H1 (cell line): Measurements from ENCODE around the gene THOC5. TPM values are rescaled to one million over a fixed set of nuclear protein-coding genes. Genes with fewer than 3 reads are reported as not detected.
"Not testable (repeated sequence)": the region's sequence is repeated elsewhere in the genome, so short reads cannot be mapped to it uniquely, and the experiment has no call there.

Source experiments
- CTCF ChIA-PET: fragments of 300-600 bp; sonication (Branson Sonifier 250); formaldehyde crosslinking; loops from one replicate; lab custom pipeline; 2021; ENCODE audit not compliant: partially characterized antibody; lab: Charles Lee
- POLR2A ChIA-PET: fragments of 300-600 bp; sonication (Branson Sonifier 250); formaldehyde crosslinking; loops from one replicate; lab custom pipeline; 2021; ENCODE audit warnings: inconsistent platforms; ENCODE audit not compliant: partially characterized antibody; lab: Charles Lee
- DNase-seq, 2 experiments: peaks; one replicate each; pipeline versions ENCODE4 v3.0.0 to v3.0.0-alpha.2; 2010 to 2022; ENCODE audit warnings: low spot score in 2 of 2, low read depth in 1 of 2, mixed read lengths in 1 of 2
- FAIRE-seq: peaks from 2 replicates; lab custom pipeline; 2011; peaks lifted over from hg19 to GRCh38; lab: Jason Lieb, UNC
- H2AFZ ChIP-seq: 2 replicates; pipeline ENCODE4 v1.8.1; 2012; ENCODE audit warnings: low read length, inconsistent platforms
- H2AK5ac ChIP-seq: 2 replicates; pipeline ENCODE4 v1.6.1; 2013; ENCODE audit warnings: low read depth, low read length
- H2BK120ac ChIP-seq: replicated peaks from 2 replicates; pipeline ENCODE3; 2013; ENCODE audit warnings: low read depth, low read length, inconsistent platforms
- H2BK12ac ChIP-seq: 2 replicates; pipeline ENCODE4 v1.6.1; 2013; ENCODE audit warnings: low read depth, low read length
- H2BK15ac ChIP-seq: 2 replicates; pipeline ENCODE4 v1.6.1; 2013; ENCODE audit warnings: low read length
- H2BK20ac ChIP-seq: 2 replicates; pipeline ENCODE4 v1.6.1; 2013; ENCODE audit warnings: low read length
- H2BK5ac ChIP-seq: 2 replicates; pipeline ENCODE4 v1.6.1; 2013; ENCODE audit warnings: low read depth, low read length
- H3K14ac ChIP-seq: 2 replicates; pipeline ENCODE4 v1.6.1; 2013; ENCODE audit warnings: inconsistent platforms; ENCODE audit not compliant: insufficient read length
- H3K18ac ChIP-seq: 2 replicates; pipeline ENCODE4 v1.6.1; 2013; ENCODE audit warnings: low read length; ENCODE audit errors: extremely low read depth
- H3K23ac ChIP-seq: 2 replicates; pipeline ENCODE4 v1.6.1; 2013; ENCODE audit warnings: inconsistent platforms; ENCODE audit not compliant: insufficient read length
- H3K23me2 ChIP-seq: 2 replicates; pipeline ENCODE4 v1.6.1; 2013; ENCODE audit warnings: low read depth, low read length
- H3K27ac ChIP-seq: 2 replicates; pipeline ENCODE4 v1.6.1; 2011; ENCODE audit warnings: low read depth, low read length, inconsistent platforms
- H3K27me3 ChIP-seq, 4 experiments: replicated peaks in 1 of 4; 1 replicate in 1 of 4; 2 replicates in 3 of 4; pipeline versions ENCODE4 v1.6.1 to v1.8.1; 2011 to 2013; ENCODE audit warnings: low read length in 3 of 4, mild to moderate bottlenecking in 3 of 4, inconsistent platforms in 2 of 4, mixed read lengths in 2 of 4, moderate library complexity in 1 of 4; ENCODE audit not compliant: control insufficient read depth in 3 of 4, insufficient read depth in 3 of 4; ENCODE audit errors: extremely low read depth in 1 of 4
- H3K36me3 ChIP-seq, 4 experiments: 2 replicates each; pipeline versions ENCODE4 v1.6.1 to v1.8.1; 2011 to 2013; ENCODE audit warnings: mild to moderate bottlenecking in 4 of 4, low read length in 3 of 4, moderate library complexity in 2 of 4, control low read depth in 1 of 4, inconsistent platforms in 1 of 4; ENCODE audit not compliant: insufficient read depth in 4 of 4, control insufficient read depth in 2 of 4
- H3K4ac ChIP-seq: replicated peaks from 2 replicates; pipeline ENCODE3; 2013; ENCODE audit warnings: low read length, low read depth, mixed read lengths, inconsistent platforms; ENCODE audit not compliant: insufficient read length
- H3K4me1 ChIP-seq, 4 experiments: replicated peaks in 1 of 4; 1 replicate in 1 of 4; 2 replicates in 3 of 4; pipeline versions ENCODE4 v1.6.1 to v1.8.1; 2011 to 2013; ENCODE audit warnings: low read length in 3 of 4, inconsistent platforms in 2 of 4, mixed read lengths in 1 of 4; ENCODE audit not compliant: insufficient read depth in 4 of 4, control insufficient read depth in 3 of 4
- H3K4me2 ChIP-seq, 2 experiments: 2 replicates each; pipeline versions ENCODE4 v1.6.1 to v1.8.1; 2011 to 2013; ENCODE audit warnings: low read depth in 2 of 2, low read length in 2 of 2, control low read depth in 1 of 2, inconsistent platforms in 1 of 2, mild to moderate bottlenecking in 1 of 2; ENCODE audit not compliant: insufficient read depth in 1 of 2
- H3K4me3 ChIP-seq, 4 experiments: fragments of 200-600, 300-600 bp in 1 of 4; sonication (generic), shearing (Covaris generic), sonication (Bioruptor Twin) in 1 of 4; 2 replicates each; pipeline versions ENCODE4 v1.5.1 to v1.8.1; 2011 to 2016; ENCODE audit warnings: low read length in 4 of 4, low read depth in 3 of 4, control low read depth in 2 of 4, inconsistent platforms in 2 of 4, mild to moderate bottlenecking in 2 of 4, mixed read lengths in 1 of 4, moderate library complexity in 1 of 4; ENCODE audit not compliant: insufficient read depth in 2 of 4; ENCODE audit errors: extremely low read depth in 1 of 4
- H3K56ac ChIP-seq: replicated peaks from 2 replicates; pipeline ENCODE3; 2013; ENCODE audit warnings: low read depth, mild to moderate bottlenecking, mixed read lengths, low read length, inconsistent platforms; ENCODE audit not compliant: insufficient read length
- H3K79me1 ChIP-seq: 2 replicates; pipeline ENCODE4 v1.6.1; 2013; ENCODE audit warnings: low read depth, low read length, control low read depth
- H3K79me2 ChIP-seq, 2 experiments: 2 replicates each; pipeline versions ENCODE4 v1.6.1 to v1.8.1; 2012 to 2013; ENCODE audit warnings: low read length in 2 of 2, mild to moderate bottlenecking in 2 of 2, inconsistent platforms in 1 of 2; ENCODE audit not compliant: insufficient read depth in 2 of 2, control insufficient read depth in 1 of 2
- H3K9ac ChIP-seq, 4 experiments: replicated peaks in 1 of 4; 1 replicate in 1 of 4; 2 replicates in 3 of 4; pipeline versions ENCODE4 v1.6.1 to v1.8.1; 2011 to 2013; ENCODE audit warnings: low read depth in 3 of 4, low read length in 3 of 4, control low read depth in 2 of 4, mild to moderate bottlenecking in 2 of 4, moderate library complexity in 2 of 4, inconsistent platforms in 1 of 4; ENCODE audit errors: extremely low read depth in 1 of 4
- H3K9me3 ChIP-seq, 2 experiments: 2 replicates each; pipeline versions ENCODE4 v1.6.1 to v1.8.1; 2012 to 2013; ENCODE audit warnings: mild to moderate bottlenecking in 2 of 2, moderate library complexity in 2 of 2, control low read depth in 1 of 2, inconsistent platforms in 1 of 2, low read depth in 1 of 2, low read length in 1 of 2, mixed read lengths in 1 of 2; ENCODE audit not compliant: insufficient read depth in 2 of 2
- H4K20me1 ChIP-seq, 2 experiments: replicated peaks in 1 of 2; 2 replicates each; pipeline versions ENCODE3 to v1.8.1; 2011 to 2013; ENCODE audit warnings: inconsistent platforms in 2 of 2, low read length in 2 of 2, mild to moderate bottlenecking in 1 of 2; ENCODE audit not compliant: insufficient read depth in 2 of 2, control insufficient read depth in 1 of 2
- H4K5ac ChIP-seq: 2 replicates; pipeline ENCODE4 v1.6.1; 2013; ENCODE audit warnings: low read length, low read depth, mixed read lengths, inconsistent platforms; ENCODE audit not compliant: insufficient read length
- H4K8ac ChIP-seq: 2 replicates; pipeline ENCODE4 v1.8.0; 2013; ENCODE audit warnings: mild to moderate bottlenecking, moderate library complexity, low read length, inconsistent platforms; ENCODE audit not compliant: insufficient read depth; ENCODE audit errors: extremely low read depth
- H4K91ac ChIP-seq: replicated peaks from 2 replicates; pipeline ENCODE3; 2013; ENCODE audit warnings: low read length, mixed read lengths, inconsistent platforms; ENCODE audit not compliant: insufficient read length
- WGBS, 2 experiments: shearing (Covaris generic) in 1 of 2; methylation state at CpG; one replicate each; pipeline versions ENCODE4 v1.1.6 to v1.1.7; 2013 to 2015; ENCODE audit warnings: low lambda C conversion rate in 2 of 2, mixed read lengths in 2 of 2, inconsistent platforms in 1 of 2, low coverage in 1 of 2, missing lambda C conversion rate in 1 of 2; ENCODE audit not compliant: insufficient replicate concordance in 2 of 2, insufficient coverage in 1 of 2, insufficient read length in 1 of 2; ENCODE audit errors: extremely low coverage in 1 of 2, missing lambda C conversion rate in 1 of 2; 5-methylcytosine and 5-hydroxymethylcytosine counted together
- polyA plus RNA-seq, 7 experiments: library from polyadenylated mRNA; depleted of rRNA in 3 of 7; stranded (reverse) in 5 of 7; unstranded in 2 of 7; fragments of >200 nt in 5 of 7; fragments of 200-250 nt in 2 of 7; gene quantifications; 1 replicate in 5 of 7; 2 replicates in 1 of 7; 4 replicates in 1 of 7; pipeline versions ENCODE4 v1.2.1 to v1.2.3, GENCODE V29; 2011 to 2013; ENCODE audit warnings: missing spikeins in 2 of 7, mixed read lengths in 2 of 7
- total RNA-seq: library from RNA; stranded (reverse); fragmentation: NEBNext Ultra II Directional; extraction: Animal tissue kit (Norgen Biotek cat#: 25700); gene quantifications from 2 replicates; pipeline ENCODE4 v1.2.1, GENCODE V29; 2021

Gene THOC5
- total and polyA plus RNA-seq, 2 of the 8 experiments (the other 6 are each of a cell fraction or from before 2014, with no cell fraction given), result 27.7 to 65.7 TPM

GRCh38 chr22:29552357-29552756 is 1.2 kb downstream of the THOC5 start:
- H2BK15ac ChIP-seq, H2BK120ac ChIP-seq, H3K18ac ChIP-seq, H4K20me1 ChIP-seq, H2BK5ac ChIP-seq, H3K23ac ChIP-seq, H2BK20ac ChIP-seq, H3K9ac ChIP-seq, H3K9me3 ChIP-seq, H3K27me3 ChIP-seq, H2BK12ac ChIP-seq, FAIRE-seq, H3K14ac ChIP-seq, DNase-seq, H3K27ac ChIP-seq, H4K5ac ChIP-seq, H3K23me2 ChIP-seq, H2AFZ ChIP-seq, H4K8ac ChIP-seq, H3K4ac ChIP-seq, H4K91ac ChIP-seq, H3K79me1 ChIP-seq, H3K56ac ChIP-seq, H3K4me1 ChIP-seq, H2AK5ac ChIP-seq: not testable (repeated sequence)
- H3K36me3 ChIP-seq, result peaks cover 20 to 41% (median 35%) of the 10 kb centered on the region in 4 experiments
- peak overlapping the region in 1 of 2 experiments; percentile 74; a peak in 2 of 4 replicates for H3K4me2 ChIP-seq
- POLR2A ChIA-PET, result interaction anchor here (0.9 to 5.0 kb wide), 5 partner anchors 9 to 164 kb away, joined by 3 to 43 read pairs (median 6); partner anchors contain the start of genes AP1B1 and NIPSNAP1
- no CpG with 5 or more reads among the region's 33 CpGs for WGBS, 2 experiments
- peaks cover 0 to 15% of the 10 kb centered on the region in 2 experiments; a peak in 1 of 4 replicates for H3K79me2 ChIP-seq
- CTCF ChIA-PET, result interaction anchor here (0.6 kb wide), 1 partner anchor 1537 kb away, joined by 3 read pairs; no protein-coding TSS in a partner anchor
- peak overlapping the region in 1 of 4 experiments; percentile 98; a peak in 2 of 8 replicates for H3K4me3 ChIP-seq
